Measurements from ENCODE around the gene NCKAP5. TPM values are rescaled to one million over a fixed set of nuclear protein-coding genes. Genes with fewer than 3 reads are reported as not detected.

Gene NCKAP5
- total RNA-seq, 1 donor from 2014 or later = 8.8 TPM

- H3K27ac ChIP-seq = no peak overlapping the region
- DNase-seq (ENCODE audit: extremely low spot score in 2 of 2) = no peak
- H3K9me3 ChIP-seq = no peaks in the 10 kb centered on the region
- H3K4me3 ChIP-seq = no peak overlapping the region
- H3K36me3 ChIP-seq = no peaks in the 10 kb centered on the region
- peaks cover 32% of the 10 kb centered on the region for H3K4me1 ChIP-seq
- TF ChIP-seq POLR2AphosphoS5 (IDR thresholded peaks at IDR 0.05; ENCODE audit: insufficient read depth in 1 of 2, low read depth in 1 of 2) = no peak
- TF ChIP-seq POLR2A (IDR thresholded peaks at IDR 0.05) = no peak
- no peak for TF ChIP-seq CTCF (IDR thresholded peaks at IDR 0.05)
- H3K27me3 ChIP-seq = no peaks in the 10 kb centered on the region
- intact Hi-C loops (cut with DNase I) = no loop called here
Measured at GRCh38 chr2:132667706-132668105, 900.6 kb downstream of the NCKAP5 start.

GRCh38 chr2:132665401-132666140 lies 902.7 kb downstream of the NCKAP5 start:
- H3K4me1 ChIP-seq = peaks cover 25% of the 10 kb centered on the region
- H3K27me3 ChIP-seq = no peaks in the 10 kb centered on the region
- intact Hi-C loops (cut with DNase I) = no loop called here
- H3K27ac ChIP-seq = no peak overlapping the region
- H3K36me3 ChIP-seq = no peaks in the 10 kb centered on the region
- no peaks in the 10 kb centered on the region for H3K9me3 ChIP-seq
- TF ChIP-seq POLR2AphosphoS5 (IDR thresholded peaks at IDR 0.05; ENCODE audit: insufficient read depth in 1 of 2, low read depth in 1 of 2) (no peak), POLR2A (IDR thresholded peaks at IDR 0.05) (no peak)
- H3K4me3 ChIP-seq = no peak overlapping the region
- DNase-seq (ENCODE audit: extremely low spot score in 2 of 2) = no peak

DNA sequence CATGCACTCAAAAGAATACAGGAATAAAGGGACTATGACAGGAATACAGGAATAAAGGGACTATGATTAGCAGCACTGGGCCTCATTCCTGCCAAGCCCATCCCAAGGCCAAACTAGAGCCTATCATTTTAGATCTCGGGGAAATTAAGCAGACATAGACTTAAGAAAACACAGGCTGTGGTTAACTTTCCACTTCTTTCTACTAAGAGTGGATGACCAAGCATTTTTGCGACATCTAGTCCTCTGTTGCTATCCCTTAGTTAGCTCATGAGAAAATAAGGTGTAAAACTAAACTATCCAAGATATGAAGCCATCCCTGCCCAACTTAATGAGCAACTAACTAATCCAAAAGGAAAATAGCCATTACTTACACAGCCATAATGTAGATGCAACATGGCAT lies 904.2 kb downstream of the NCKAP5 start:
- no peak for TF ChIP-seq POLR2A (IDR thresholded peaks at IDR 0.05)
- TF ChIP-seq POLR2AphosphoS5 (IDR thresholded peaks at IDR 0.05; ENCODE audit: insufficient read depth in 1 of 2, low read depth in 1 of 2) = no peak
- no peak for TF ChIP-seq CTCF (IDR thresholded peaks at IDR 0.05)
- intact Hi-C loops (cut with DNase I) = no loop called here
- no peak for DNase-seq (ENCODE audit: extremely low spot score in 2 of 2)

DNA sequence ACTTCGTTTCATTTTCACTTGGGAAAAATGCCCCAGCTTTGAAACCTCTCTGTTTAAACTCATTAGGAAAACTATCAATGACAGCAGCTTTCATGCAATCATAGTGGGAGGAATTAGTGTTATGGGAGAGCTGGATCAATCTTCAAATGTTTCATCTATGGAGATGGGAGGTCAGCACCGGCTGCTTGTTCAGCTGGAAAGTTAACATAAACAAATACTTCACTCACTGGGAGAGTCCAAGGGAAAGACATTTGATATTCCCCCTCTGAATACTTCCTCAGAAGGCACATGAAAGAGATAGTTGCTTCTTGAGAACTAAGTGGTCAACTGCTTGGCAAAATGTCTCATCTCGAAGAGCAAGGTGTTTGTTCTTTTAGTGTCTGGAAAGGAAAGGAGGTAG lies 905.5 kb downstream of the NCKAP5 start:
- Histone ChIP-seq H3K36me3 (no peaks in the 10 kb centered on the region), H3K27ac (no peak overlapping the region), H3K27me3 (no peaks in the 10 kb centered on the region), H3K4me3 (no peak overlapping the region), H3K4me1 (no peaks in the 10 kb centered on the region), H3K9me3 (no peaks in the 10 kb centered on the region)
- no peak for DNase-seq (ENCODE audit: extremely low spot score in 2 of 2)
- intact Hi-C loops (cut with DNase I) = no loop called here
- no peak for TF ChIP-seq CTCF (IDR thresholded peaks at IDR 0.05)
- TF ChIP-seq POLR2A (IDR thresholded peaks at IDR 0.05) = no peak
- TF ChIP-seq POLR2AphosphoS5 (IDR thresholded peaks at IDR 0.05; ENCODE audit: insufficient read depth in 1 of 2, low read depth in 1 of 2) = no peak

More for the DNA sequence above, 904.2 kb downstream of the NCKAP5 start:
- no peaks in the 10 kb centered on the region for H3K36me3 ChIP-seq
- H3K27me3 ChIP-seq = no peaks in the 10 kb centered on the region
- H3K4me1 ChIP-seq = peaks cover 10% of the 10 kb centered on the region
- H3K9me3 ChIP-seq = no peaks in the 10 kb centered on the region
- no peak overlapping the region for H3K27ac ChIP-seq
- H3K4me3 ChIP-seq = no peak overlapping the region

DNA sequence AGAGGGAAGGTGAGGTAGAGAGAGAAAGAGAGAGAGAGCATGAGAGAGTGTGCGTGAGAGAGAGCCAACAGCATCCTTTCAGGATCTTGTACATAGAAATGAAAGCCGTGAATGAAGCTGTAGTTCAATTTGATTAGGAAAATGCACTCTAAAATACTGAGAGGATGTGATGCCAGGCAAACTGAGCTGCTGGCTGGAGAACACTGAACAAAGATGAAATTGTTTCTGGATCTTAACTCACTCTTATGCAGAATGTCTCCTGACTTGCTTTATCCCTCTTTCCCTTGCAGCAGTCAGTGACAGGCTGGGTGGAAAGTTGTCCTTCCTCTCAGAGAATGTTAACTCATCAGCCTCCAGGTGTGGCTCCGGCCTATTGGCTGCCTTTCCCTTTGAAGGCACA lies 908.9 kb downstream of the NCKAP5 start:
- intact Hi-C loops (cut with DNase I) = no loop called here
- no peaks in the 10 kb centered on the region for H3K27me3 ChIP-seq
- no peak for TF ChIP-seq CTCF (IDR thresholded peaks at IDR 0.05)
- TF ChIP-seq POLR2AphosphoS5 (IDR thresholded peaks at IDR 0.05; ENCODE audit: insufficient read depth in 1 of 2, low read depth in 1 of 2) = no peak
- TF ChIP-seq POLR2A (IDR thresholded peaks at IDR 0.05) = no peak

More for the DNA sequence above, 908.9 kb downstream of the NCKAP5 start:
- no peaks in the 10 kb centered on the region for H3K4me1 ChIP-seq
- H3K27ac ChIP-seq = no peak overlapping the region
- no peaks in the 10 kb centered on the region for H3K36me3 ChIP-seq
- DNase-seq (ENCODE audit: extremely low spot score in 2 of 2) = no peak
- H3K4me3 ChIP-seq = no peak overlapping the region
- H3K9me3 ChIP-seq = no peaks in the 10 kb centered on the region

All from vagina (tissue), 2 donors.